K562 (cell line): ENCODE measurements around the gene ALKBH7. TPM values are rescaled to one million over a fixed set of nuclear protein-coding genes. Genes with fewer than 3 reads are reported as not detected.

ENCODE experiments used
- ASH1L ChIP-seq: fragments of 450-650 bp; IDR thresholded peaks from 2 replicates; pipeline ENCODE4 v1.6.1; 2018; ENCODE audit warnings: borderline replicate concordance, mild to moderate bottlenecking, low read depth; ENCODE audit not compliant: partially characterized antibody
- DIDO1 ChIP-seq: fragments of 450-650 bp; IDR thresholded peaks from 2 replicates; pipeline ENCODE4 v1.6.1; 2016; ENCODE audit warnings: low read depth, missing biosample characterization, missing genetic modification characterization
- ELF4 ChIP-seq: fragments of 450-650 bp; formaldehyde crosslinking; IDR thresholded peaks from 2 replicates; pipeline ENCODE4 v1.4.0; 2022; ENCODE audit warnings: missing genetic modification characterization
- HNRNPH1 ChIP-seq: fragments of 200-400 bp; formaldehyde crosslinking; optimal IDR thresholded peaks from 2 replicates; pipeline ENCODE3; 2017; ENCODE audit warnings: low read depth, mild to moderate bottlenecking, low read length, moderate library complexity
- HNRNPL ChIP-seq: fragments of 200-400 bp; formaldehyde crosslinking; IDR thresholded peaks from 2 replicates; pipeline ENCODE4 v1.6.1; 2017; ENCODE audit warnings: low read depth, mild to moderate bottlenecking, low read length
- KHSRP ChIP-seq: fragments of 450-650 bp; IDR thresholded peaks from 2 replicates; pipeline ENCODE4 v1.6.1; 2017
- MTF1 ChIP-seq: fragments of 250-450 bp; sonication (Bioruptor Pico); IDR thresholded peaks from 2 replicates; pipeline ENCODE4 v1.9.0; 2021; ENCODE audit warnings: moderate library complexity, mild to moderate bottlenecking, inconsistent platforms, borderline replicate concordance
- POLR2H ChIP-seq: IDR thresholded peaks from 2 replicates; pipeline ENCODE4 v1.6.1; 2016; ENCODE audit warnings: missing genetic modification characterization, low read depth, mild to moderate bottlenecking, control low read depth, missing compliant biosample characterization, moderate library complexity
- POLR3A ChIP-seq: IDR thresholded peaks from 2 replicates; pipeline ENCODE4 v1.6.1; 2011; ENCODE audit warnings: borderline replicate concordance, mild to moderate bottlenecking, moderate library complexity; ENCODE audit not compliant: insufficient read length, insufficient read depth; ENCODE audit errors: extremely low read depth
- PRPF4 ChIP-seq: fragments of 200-400 bp; formaldehyde crosslinking; IDR thresholded peaks from one replicate; pipeline ENCODE4 v1.6.1; 2017; ENCODE audit warnings: low read length, low read depth, mild to moderate bottlenecking; ENCODE audit not compliant: insufficient read depth, poor library complexity, severe bottlenecking
- RBFOX2 ChIP-seq: fragments of 200-400 bp; formaldehyde crosslinking; IDR thresholded peaks from 2 replicates; pipeline ENCODE4 v1.6.1; 2017; ENCODE audit warnings: low read depth, mild to moderate bottlenecking, low read length, moderate library complexity
- RBM25 ChIP-seq: fragments of 200-400 bp; formaldehyde crosslinking; IDR thresholded peaks from 2 replicates; pipeline ENCODE4 v1.6.1; 2018; ENCODE audit warnings: low read length, low read depth, moderate library complexity; ENCODE audit not compliant: severe bottlenecking
- SMARCA5 ChIP-seq: fragments of 450-650 bp; IDR thresholded peaks from 2 replicates; pipeline ENCODE4 v1.6.1; 2016
- TARDBP ChIP-seq: fragments of 450-650 bp; IDR thresholded peaks from 2 replicates; pipeline ENCODE4 v1.6.1; 2016
- polyA plus RNA-seq, 8 experiments: library from polyadenylated mRNA; depleted of rRNA in 4 of 8; stranded (reverse) in 5 of 8; unstranded in 3 of 8; fragments of >200 nt; fragmentation: Nextera tagmentation in 2 of 8; fragmentation: Illumina TruSeq in 1 of 8; extraction: Ambion mirVana in 2 of 8; extraction: Trizol in 1 of 8; gene quantifications; 2 replicates each; pipeline versions ENCODE4 v1.2.1 to v1.2.3, GENCODE V29; 2011 to 2014; ENCODE audit warnings: inconsistent platforms in 1 of 8, missing spikeins in 1 of 8
- total RNA-seq, 7 experiments: library from RNA; depleted of rRNA in 6 of 7; stranded (reverse); fragments of >200 nt in 6 of 7; fragmentation: Illumina TruSeq in 2 of 7; extraction: Trizol in 2 of 7; gene quantifications; 2 replicates each; pipeline versions ENCODE4 v1.2.1 to v1.2.3, GENCODE V29; 2011 to 2021; ENCODE audit warnings: low replicate concordance in 1 of 7
- TF ChIP-seq, protein P1 (sequence below): fragments of 250-450 bp; sonication (Bioruptor Pico); IDR thresholded peaks from 2 replicates; pipeline ENCODE4 v1.5.0; 2021
- TF ChIP-seq, protein P2 (sequence below), 2 experiments: fragments of 450-650 bp in 1 of 2; IDR thresholded peaks; 2 replicates each; pipeline ENCODE4 v1.6.1; 2011 to 2017; ENCODE audit warnings: low read depth in 2 of 2, antibody characterized with exemption in 1 of 2, borderline replicate concordance in 1 of 2, low read length in 1 of 2, mild to moderate bottlenecking in 1 of 2, mixed read lengths in 1 of 2; ENCODE audit not compliant: control insufficient read depth in 1 of 2
- TF ChIP-seq, protein P3 (sequence below), 2 experiments: fragments of 450-650 bp in 1 of 2; sonication (generic) in 1 of 2; formaldehyde crosslinking in 1 of 2; IDR thresholded peaks in 1 of 2; conservative IDR thresholded peaks in 1 of 2; 2 replicates each; pipeline versions ENCODE4 v1.6.1 to v1.8.1; 2016 to 2023; ENCODE audit warnings: mild to moderate bottlenecking in 2 of 2, moderate library complexity in 2 of 2, inconsistent platforms in 1 of 2, missing genetic modification reagents in 1 of 2
- TF ChIP-seq, protein P4 (sequence below), 2 experiments: IDR thresholded peaks; 2 replicates each; pipeline ENCODE4 v1.6.1; 2011; ENCODE audit warnings: borderline replicate concordance in 1 of 2, control low read depth in 1 of 2, low read depth in 1 of 2, low read length in 1 of 2, mild to moderate bottlenecking in 1 of 2, mixed read lengths in 1 of 2, moderate library complexity in 1 of 2; ENCODE audit not compliant: insufficient read depth in 1 of 2, insufficient read length in 1 of 2, poor library complexity in 1 of 2, severe bottlenecking in 1 of 2; ENCODE audit errors: extremely low read depth in 1 of 2
- TF ChIP-seq, protein P5 (sequence below): fragments of 250-450 bp; sonication (Bioruptor Pico); IDR thresholded peaks from 2 replicates; pipeline ENCODE4 v1.8.0; 2022; ENCODE audit warnings: moderate library complexity, mild to moderate bottlenecking, inconsistent platforms

Gene ALKBH7
- total and polyA plus RNA-seq, 9 of the 15 experiments (the other 6 are each of a cell fraction or from before 2014, with no cell fraction given): 0.69 to 94.8 (median 17.6) TPM

DNA sequence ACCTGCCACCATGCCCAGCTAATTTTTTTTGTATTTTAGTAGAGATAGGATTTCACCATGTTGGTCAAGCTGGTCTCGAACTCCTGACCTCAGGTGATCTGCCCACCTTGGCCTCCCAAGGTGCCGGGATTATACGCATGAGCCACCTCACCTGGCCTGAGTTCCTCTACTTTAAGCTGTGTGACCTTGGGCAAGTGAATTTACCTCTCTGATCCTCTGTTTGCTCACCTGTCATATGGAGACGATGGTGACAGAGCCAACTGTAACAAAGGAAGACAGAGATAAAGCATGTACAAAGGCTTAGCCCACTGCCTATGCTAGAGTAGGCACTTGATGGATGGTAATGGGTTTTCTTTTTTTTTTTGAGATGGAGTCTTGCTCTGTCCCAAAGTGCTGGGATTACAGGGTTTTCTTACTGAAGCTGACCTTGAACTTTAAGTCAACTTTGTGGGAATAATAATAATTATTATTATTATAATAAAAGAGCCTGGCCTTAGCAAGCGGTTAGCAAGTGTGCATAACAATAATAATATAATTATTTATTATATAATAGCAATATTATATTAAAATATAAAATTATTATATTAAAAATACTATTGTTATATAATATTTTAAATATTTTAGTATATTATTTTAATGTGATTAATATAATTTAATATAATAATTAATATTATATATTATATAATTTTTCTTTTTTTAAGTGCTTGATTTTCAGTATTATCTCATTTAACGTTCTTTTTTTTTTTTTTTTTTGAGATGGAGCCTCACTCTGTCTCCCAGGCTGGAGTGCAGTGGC is 37.9 kb upstream of the ALKBH7 start (continued):
- TF ChIP-seq, protein P1, sequence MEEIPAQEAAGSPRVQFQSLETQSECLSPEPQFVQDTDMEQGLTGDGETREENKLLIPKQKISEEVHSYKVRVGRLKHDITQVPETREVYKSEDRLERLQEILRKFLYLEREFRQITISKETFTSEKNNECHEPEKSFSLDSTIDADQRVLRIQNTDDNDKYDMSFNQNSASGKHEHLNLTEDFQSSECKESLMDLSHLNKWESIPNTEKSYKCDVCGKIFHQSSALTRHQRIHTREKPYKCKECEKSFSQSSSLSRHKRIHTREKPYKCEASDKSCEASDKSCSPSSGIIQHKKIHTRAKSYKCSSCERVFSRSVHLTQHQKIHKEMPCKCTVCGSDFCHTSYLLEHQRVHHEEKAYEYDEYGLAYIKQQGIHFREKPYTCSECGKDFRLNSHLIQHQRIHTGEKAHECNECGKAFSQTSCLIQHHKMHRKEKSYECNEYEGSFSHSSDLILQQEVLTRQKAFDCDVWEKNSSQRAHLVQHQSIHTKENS (CRISPR knock-in tag): no peak
- TF ChIP-seq TARDBP: no peak
- TF ChIP-seq, protein P2, sequence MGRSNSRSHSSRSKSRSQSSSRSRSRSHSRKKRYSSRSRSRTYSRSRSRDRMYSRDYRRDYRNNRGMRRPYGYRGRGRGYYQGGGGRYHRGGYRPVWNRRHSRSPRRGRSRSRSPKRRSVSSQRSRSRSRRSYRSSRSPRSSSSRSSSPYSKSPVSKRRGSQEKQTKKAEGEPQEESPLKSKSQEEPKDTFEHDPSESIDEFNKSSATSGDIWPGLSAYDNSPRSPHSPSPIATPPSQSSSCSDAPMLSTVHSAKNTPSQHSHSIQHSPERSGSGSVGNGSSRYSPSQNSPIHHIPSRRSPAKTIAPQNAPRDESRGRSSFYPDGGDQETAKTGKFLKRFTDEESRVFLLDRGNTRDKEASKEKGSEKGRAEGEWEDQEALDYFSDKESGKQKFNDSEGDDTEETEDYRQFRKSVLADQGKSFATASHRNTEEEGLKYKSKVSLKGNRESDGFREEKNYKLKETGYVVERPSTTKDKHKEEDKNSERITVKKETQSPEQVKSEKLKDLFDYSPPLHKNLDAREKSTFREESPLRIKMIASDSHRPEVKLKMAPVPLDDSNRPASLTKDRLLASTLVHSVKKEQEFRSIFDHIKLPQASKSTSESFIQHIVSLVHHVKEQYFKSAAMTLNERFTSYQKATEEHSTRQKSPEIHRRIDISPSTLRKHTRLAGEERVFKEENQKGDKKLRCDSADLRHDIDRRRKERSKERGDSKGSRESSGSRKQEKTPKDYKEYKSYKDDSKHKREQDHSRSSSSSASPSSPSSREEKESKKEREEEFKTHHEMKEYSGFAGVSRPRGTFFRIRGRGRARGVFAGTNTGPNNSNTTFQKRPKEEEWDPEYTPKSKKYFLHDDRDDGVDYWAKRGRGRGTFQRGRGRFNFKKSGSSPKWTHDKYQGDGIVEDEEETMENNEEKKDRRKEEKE (IDR thresholded peaks at IDR 0.05; ENCODE audit: borderline replicate concordance in 1 of 2, control insufficient read depth in 1 of 2, low read depth in 2 of 2, low read length in 1 of 2): no peak
- no peak for TF ChIP-seq ASH1L
- no peak for TF ChIP-seq HNRNPL
- no peak for TF ChIP-seq MTF1 (CRISPR knock-in tag)
- TF ChIP-seq ELF4: no peak
- no peak for TF ChIP-seq HNRNPH1
- TF ChIP-seq PRPF4: no peak
- TF ChIP-seq, protein P3, sequence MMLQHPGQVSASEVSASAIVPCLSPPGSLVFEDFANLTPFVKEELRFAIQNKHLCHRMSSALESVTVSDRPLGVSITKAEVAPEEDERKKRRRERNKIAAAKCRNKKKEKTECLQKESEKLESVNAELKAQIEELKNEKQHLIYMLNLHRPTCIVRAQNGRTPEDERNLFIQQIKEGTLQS (IDR thresholded peaks at IDR 0.05): no peak
- TF ChIP-seq, protein P3 (CRISPR knock-in tag; conservative IDR thresholded peaks at IDR 0.05): no peak
- no peak for TF ChIP-seq POLR2H (tag)
- no peak for TF ChIP-seq DIDO1 (tag)
- TF ChIP-seq RBM25: peak; percentile 90
- peak; percentile 80 for TF ChIP-seq SMARCA5
- no peak for TF ChIP-seq KHSRP
- TF ChIP-seq POLR3A: no peak
- TF ChIP-seq, protein P4, sequence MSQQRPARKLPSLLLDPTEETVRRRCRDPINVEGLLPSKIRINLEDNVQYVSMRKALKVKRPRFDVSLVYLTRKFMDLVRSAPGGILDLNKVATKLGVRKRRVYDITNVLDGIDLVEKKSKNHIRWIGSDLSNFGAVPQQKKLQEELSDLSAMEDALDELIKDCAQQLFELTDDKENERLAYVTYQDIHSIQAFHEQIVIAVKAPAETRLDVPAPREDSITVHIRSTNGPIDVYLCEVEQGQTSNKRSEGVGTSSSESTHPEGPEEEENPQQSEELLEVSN (IDR thresholded peaks at IDR 0.05; ENCODE audit: borderline replicate concordance in 1 of 2, extremely low read depth in 1 of 2, insufficient read depth in 1 of 2, insufficient read length in 1 of 2, low read depth in 1 of 2, low read length in 1 of 2, poor library complexity in 1 of 2, severe bottlenecking in 1 of 2): no peak
- TF ChIP-seq RBFOX2: no peak
- TF ChIP-seq, protein P5, sequence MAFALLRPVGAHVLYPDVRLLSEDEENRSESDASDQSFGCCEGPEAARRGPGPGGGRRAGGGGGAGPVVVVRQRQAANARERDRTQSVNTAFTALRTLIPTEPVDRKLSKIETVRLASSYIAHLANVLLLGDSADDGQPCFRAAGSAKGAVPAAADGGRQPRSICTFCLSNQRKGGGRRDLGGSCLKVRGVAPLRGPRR: no peak
